Duodenal mucosa (tissue), 2 donors: Measurements from ENCODE around the gene FDXR.

Source experiments
- H3K27ac ChIP-seq: one replicate; pipeline ENCODE4 v1.7.0; 2013; ENCODE audit warnings: low read depth, low read length
- H3K27me3 ChIP-seq, 2 donors: one replicate each; pipeline ENCODE4 v1.7.0; 2013; ENCODE audit warnings: low read length in 2 of 2, control low read depth in 1 of 2; ENCODE audit not compliant: insufficient read depth in 2 of 2, control insufficient read depth in 1 of 2
- H3K36me3 ChIP-seq, 2 donors: one replicate each; pipeline ENCODE4 v1.7.0; 2013; ENCODE audit warnings: low read length in 2 of 2, control low read depth in 1 of 2; ENCODE audit not compliant: insufficient read depth in 2 of 2, control insufficient read depth in 1 of 2
- H3K4me1 ChIP-seq, 2 donors: one replicate each; pipeline ENCODE4 v1.7.0; 2013; ENCODE audit warnings: low read length in 2 of 2, control low read depth in 1 of 2; ENCODE audit not compliant: insufficient read depth in 2 of 2, control insufficient read depth in 1 of 2
- H3K4me3 ChIP-seq, 2 donors: one replicate each; pipeline ENCODE4 v1.7.0; 2013; ENCODE audit warnings: low read length in 2 of 2, low read depth in 1 of 2
- H3K9ac ChIP-seq, 2 donors: one replicate each; pipeline ENCODE4 v1.7.0; 2013; ENCODE audit warnings: low read length in 2 of 2, low read depth in 1 of 2
- H3K9me3 ChIP-seq, 2 donors: one replicate each; pipeline ENCODE4 v1.7.0; 2013; ENCODE audit warnings: low read length in 2 of 2, control low read depth in 1 of 2; ENCODE audit not compliant: control insufficient read depth in 1 of 2

FDXR gene

GRCh38 chr17:74848656-74849399, 24.0 kb downstream of the FDXR start:
- Histone ChIP-seq H3K36me3 (no peaks in the 10 kb centered on the region), H3K4me3 (no peak overlapping the region), H3K27me3 (peaks cover 29 to 31% of the 10 kb centered on the region in 2 donors), H3K9ac (no peak overlapping the region), H3K27ac (no peak overlapping the region), H3K9me3 (no peaks in the 10 kb centered on the region), H3K4me1 (no peaks in the 10 kb centered on the region)

GRCh38 chr17:74846621-74847020, 26.2 kb downstream of the FDXR start:
- H3K9me3 ChIP-seq: no peaks in the 10 kb centered on the region
- H3K27ac ChIP-seq: no peak overlapping the region
- peaks cover 13 to 22% of the 10 kb centered on the region in 2 donors for H3K27me3 ChIP-seq
- H3K9ac ChIP-seq: no peak overlapping the region
- no peaks in the 10 kb centered on the region for H3K36me3 ChIP-seq
- no peak overlapping the region for H3K4me3 ChIP-seq
- peaks cover 4 to 6% of the 10 kb centered on the region in 2 donors for H3K4me1 ChIP-seq

- H3K9me3 ChIP-seq: no peaks in the 10 kb centered on the region
- H3K9ac ChIP-seq: no peak overlapping the region
- H3K36me3 ChIP-seq: peaks cover 0 to 3% of the 10 kb centered on the region in 2 donors
- peaks cover 0 to 6% of the 10 kb centered on the region in 2 donors for H3K27me3 ChIP-seq
- peaks cover 4 to 17% of the 10 kb centered on the region in 2 donors for H3K4me1 ChIP-seq
- H3K27ac ChIP-seq: no peak overlapping the region
- no peak overlapping the region for H3K4me3 ChIP-seq
These were observed 29.5 kb downstream of the FDXR start for GRCh38 chr17:74843352-74843627.

GRCh38 chr17:74842599-74843351, 30.0 kb downstream of the FDXR start:
- H3K36me3 ChIP-seq: peaks cover 0 to 3% of the 10 kb centered on the region in 2 donors
- H3K27me3 ChIP-seq: peaks cover 0 to 6% of the 10 kb centered on the region in 2 donors
- H3K9ac ChIP-seq: peak overlapping the region in 1 of 2 donors; percentile 18
- no peaks in the 10 kb centered on the region for H3K9me3 ChIP-seq
- peak overlapping the region in 1 of 2 donors; percentile 40 for H3K4me3 ChIP-seq
- H3K4me1 ChIP-seq: peaks cover 4 to 17% of the 10 kb centered on the region in 2 donors
- H3K27ac ChIP-seq: no peak overlapping the region

- peaks cover 0 to 3% of the 10 kb centered on the region in 2 donors for H3K36me3 ChIP-seq
- no peaks in the 10 kb centered on the region for H3K9me3 ChIP-seq
- peaks cover 0 to 6% of the 10 kb centered on the region in 2 donors for H3K27me3 ChIP-seq
- H3K4me1 ChIP-seq: peaks cover 4 to 17% of the 10 kb centered on the region in 2 donors
- H3K9ac ChIP-seq: no peak overlapping the region
- no peak overlapping the region for H3K27ac ChIP-seq
- peak overlapping the region in 1 of 2 donors; percentile 40 for H3K4me3 ChIP-seq
These were observed 30.6 kb downstream of the FDXR start for GRCh38 chr17:74842146-74842598.

GRCh38 chr17:74840989-74841666, 31.7 kb downstream of the FDXR start:
- peaks cover 6 to 7% of the 10 kb centered on the region in 2 donors for H3K36me3 ChIP-seq
- peaks cover 0 to 6% of the 10 kb centered on the region in 2 donors for H3K27me3 ChIP-seq
- H3K9me3 ChIP-seq: no peaks in the 10 kb centered on the region
- H3K27ac ChIP-seq: no peak overlapping the region
- H3K4me3 ChIP-seq: no peak overlapping the region
- peaks cover 4 to 17% of the 10 kb centered on the region in 2 donors for H3K4me1 ChIP-seq
- no peak overlapping the region for H3K9ac ChIP-seq

- Histone ChIP-seq H3K9ac (no peak overlapping the region), H3K27me3 (peaks cover 0 to 6% of the 10 kb centered on the region in 2 donors), H3K4me1 (peaks cover 4 to 17% of the 10 kb centered on the region in 2 donors), H3K4me3 (no peak overlapping the region), H3K9me3 (no peaks in the 10 kb centered on the region), H3K27ac (no peak overlapping the region), H3K36me3 (peaks cover 7 to 12% of the 10 kb centered on the region in 2 donors)
These were observed 32.6 kb downstream of the FDXR start for GRCh38 chr17:74839990-74840852.

GRCh38 chr17:74838274-74838673, 34.5 kb downstream of the FDXR start:
- Histone ChIP-seq H3K27me3 (peaks cover 0 to 6% of the 10 kb centered on the region in 2 donors), H3K9ac (no peak overlapping the region), H3K36me3 (peaks cover 7 to 12% of the 10 kb centered on the region in 2 donors), H3K4me1 (peaks cover 4 to 17% of the 10 kb centered on the region in 2 donors), H3K4me3 (no peak overlapping the region), H3K9me3 (no peaks in the 10 kb centered on the region), H3K27ac (no peak overlapping the region)

GRCh38 chr17:74836691-74837467, 35.9 kb downstream of the FDXR start:
- no peak overlapping the region for H3K9ac ChIP-seq

More at GRCh38 chr17:74836691-74837467, 35.9 kb downstream of the FDXR start:
- Histone ChIP-seq H3K4me3 (no peak overlapping the region), H3K27me3 (no peaks in the 10 kb centered on the region), H3K36me3 (peaks cover 7 to 12% of the 10 kb centered on the region in 2 donors), H3K4me1 (peaks cover 5 to 20% of the 10 kb centered on the region in 2 donors), H3K9me3 (no peaks in the 10 kb centered on the region), H3K27ac (no peak overlapping the region)
